Stomach (tissue), 9 donors: Measurements from ENCODE around the gene NHERF1. TPM values are rescaled to one million over a fixed set of nuclear protein-coding genes. Genes with fewer than 3 reads are reported as not detected.

Source experiments
- DNase-seq, 2 donors: peaks; one replicate each; pipeline versions ENCODE4 v3.0.0 to v3.0.0-alpha.2; 2013 to 2019
- H3K27ac ChIP-seq, 5 donors: fragments of 200-600 bp in 4 of 5; sonication (generic) in 4 of 5; one replicate each; pipeline ENCODE4 v1.5.1; 2013 to 2019; ENCODE audit warnings: mild to moderate bottlenecking in 1 of 5, moderate library complexity in 1 of 5
- H3K27me3 ChIP-seq, 3 donors: fragments of 200-600 bp; sonication (generic); one replicate each; pipeline ENCODE4 v1.5.1; 2017 to 2019; ENCODE audit warnings: mixed run types in 1 of 3
- H3K36me3 ChIP-seq, 4 donors: fragments of 200-600 bp; sonication (generic); 1 replicate in 3 of 4; 2 replicates in 1 of 4; pipeline ENCODE4 v1.5.1; 2016 to 2019
- H3K4me1 ChIP-seq, 4 donors: fragments of 200-600 bp; sonication (generic); one replicate each; pipeline ENCODE4 v1.5.1; 2016 to 2019
- H3K4me3 ChIP-seq, 4 donors: fragments of 200-600 bp; sonication (generic) in 3 of 4; one replicate each; pipeline ENCODE4 v1.5.1; 2016 to 2019; ENCODE audit warnings: mild to moderate bottlenecking in 1 of 4
- H3K9me3 ChIP-seq, 4 donors: fragments of 200-600 bp; sonication (generic); one replicate each; pipeline ENCODE4 v1.5.1; 2016 to 2019
- CTCF ChIP-seq, 7 experiments: fragments of 450-650 bp in 4 of 7; fragments of 200-600 bp in 3 of 7; sonication (generic) in 3 of 7; IDR thresholded peaks; one replicate each; pipeline ENCODE4 v1.5.1; 2016 to 2019; ENCODE audit warnings: antibody characterized with exemption in 7 of 7, control low read depth in 2 of 7, mild to moderate bottlenecking in 1 of 7
- EP300 ChIP-seq: sonication (generic); formaldehyde crosslinking; IDR thresholded peaks from one replicate; pipeline ENCODE4 v1.6.1; 2017; ENCODE audit warnings: antibody characterized with exemption
- POLR2A ChIP-seq, 4 donors: fragments of 450-650 bp; IDR thresholded peaks; one replicate each; pipeline ENCODE4 v1.6.1; 2016; ENCODE audit warnings: antibody characterized with exemption in 4 of 4, control low read depth in 2 of 4, mild to moderate bottlenecking in 1 of 4, moderate library complexity in 1 of 4
- POLR2AphosphoS5 ChIP-seq, 3 donors: sonication (generic); formaldehyde crosslinking; IDR thresholded peaks; one replicate each; pipeline ENCODE4 v1.6.1; 2016; ENCODE audit warnings: antibody characterized with exemption in 3 of 3
- WGBS, 5 donors: extraction: QIAGEN DNeasy Blood & Tissue Kit in 3 of 5; methylation state at CpG; one replicate each; pipeline versions ENCODE4 v1.1.5 to v1.1.7; 2013 to 2018; 5-methylcytosine and 5-hydroxymethylcytosine counted together
- intact Hi-C: fragments of 100-400 bp; cut with DNase I; formaldehyde crosslinking; loops from one replicate; pipeline ENCODE4 v1.15.1; 2023; ENCODE audit warnings: low total_unique reads
- polyA plus RNA-seq, 3 donors: library from polyadenylated mRNA; stranded (reverse); fragments of 200-250 nt; gene quantifications; one replicate each; pipeline ENCODE4 v1.2.3, GENCODE V29; 2013
- total RNA-seq, 5 donors: library from RNA; depleted of rRNA; stranded (reverse); fragments of >200 nt; gene quantifications; one replicate each; pipeline versions ENCODE4 v1.1.0 to v1.2.3, GENCODE V29; 2014 to 2016
- donor health status: healthy with polysubstance abuse.
- donor health status: Bipolar disorder and iron deficiency.
- donor health status: healthy.

The NHERF1 gene
- total and polyA plus RNA-seq, 8 donors, result 14.9 to 152 (median 82.4) TPM

GRCh38 chr17:74761419-74761818, 13.0 kb downstream of the NHERF1 start:
- no peaks in the 10 kb centered on the region for H3K27me3 ChIP-seq
- H3K4me3 ChIP-seq, result no peak overlapping the region
- intact Hi-C loops, result no loop called here
- peaks cover 0 to 19% (median 17%) of the 10 kb centered on the region in 4 donors for H3K36me3 ChIP-seq
- TF ChIP-seq POLR2A (IDR thresholded peaks at IDR 0.05), result no peak
- TF ChIP-seq POLR2AphosphoS5 (IDR thresholded peaks at IDR 0.05), result no peak
- no peak for TF ChIP-seq CTCF (IDR thresholded peaks at IDR 0.05)
- TF ChIP-seq EP300, result no peak
- DNase-seq, result no peak
- H3K4me1 ChIP-seq, result peaks cover 62 to 86% (median 74%) of the 10 kb centered on the region in 4 donors
- WGBS, 5 donors, result 56 to 70% (median 60%) methylated on average over 4 to 5 of the region's 5 CpGs
- H3K9me3 ChIP-seq, result no peaks in the 10 kb centered on the region
- H3K27ac ChIP-seq, result peak overlapping the region in 4 of 5 donors; percentile 60 to 75 (median 72)

- no peaks in the 10 kb centered on the region for H3K27me3 ChIP-seq
- peaks cover 59 to 83% (median 71%) of the 10 kb centered on the region in 4 donors for H3K4me1 ChIP-seq
- H3K36me3 ChIP-seq, result peaks cover 0 to 21% (median 18%) of the 10 kb centered on the region in 4 donors
- intact Hi-C loops, result no loop called here
- no peaks in the 10 kb centered on the region for H3K9me3 ChIP-seq
- DNase-seq, result no peak
- TF ChIP-seq POLR2AphosphoS5 (IDR thresholded peaks at IDR 0.05) (no peak), EP300 (no peak), CTCF (IDR thresholded peaks at IDR 0.05) (no peak), POLR2A (IDR thresholded peaks at IDR 0.05) (no peak)
- H3K4me3 ChIP-seq, result no peak overlapping the region
- H3K27ac ChIP-seq, result peak overlapping the region in 3 of 5 donors; percentile 1 to 75 (median 4)
- WGBS, 5 donors, result 92 to 100% (median 96%) methylated on average over 7 to 11 of the region's 11 CpGs
Measured at GRCh38 chr17:74761931-74762330, 13.5 kb downstream of the NHERF1 start.

- Histone ChIP-seq H3K9me3 (no peaks in the 10 kb centered on the region), H3K4me3 (no peak overlapping the region), H3K27ac (no peak overlapping the region), H3K27me3 (no peaks in the 10 kb centered on the region), H3K36me3 (peaks cover 0 to 30% (median 27%) of the 10 kb centered on the region in 4 donors), H3K4me1 (peaks cover 56 to 83% (median 66%) of the 10 kb centered on the region in 4 donors)
- DNase-seq, result peak in 1 of 2 donors; percentile 87
- intact Hi-C loops, result no loop called here
- 54 to 66% (median 58%) methylated on average over 9 to 16 of the region's 16 CpGs for whole genome bisulfite sequencing, 5 donors
- TF ChIP-seq CTCF (IDR thresholded peaks at IDR 0.05) (no peak), EP300 (no peak), POLR2A (IDR thresholded peaks at IDR 0.05) (no peak), POLR2AphosphoS5 (IDR thresholded peaks at IDR 0.05) (no peak)
Measured at GRCh38 chr17:74763565-74764387, 15.3 kb downstream of the NHERF1 start.

GRCh38 chr17:74764751-74765286, 16.4 kb downstream of the NHERF1 start:
- WGBS, 5 donors, result 83 to 90% (median 87%) methylated on average over 4 of the region's 4 CpGs
- Histone ChIP-seq H3K4me1 (peaks cover 55 to 76% (median 66%) of the 10 kb centered on the region in 4 donors), H3K27me3 (no peaks in the 10 kb centered on the region), H3K9me3 (no peaks in the 10 kb centered on the region), H3K4me3 (no peak overlapping the region), H3K36me3 (peaks cover 0 to 39% (median 38%) of the 10 kb centered on the region in 4 donors), H3K27ac (no peak overlapping the region)
- no peak for DNase-seq
- TF ChIP-seq POLR2A (IDR thresholded peaks at IDR 0.05), result no peak
- intact Hi-C loops, result no loop called here
